ENCODE measurements around the gene NECAB2.

- TF ChIP-seq POLR2A (IDR thresholded peaks at IDR 0.05): no peak
- no peak for TF ChIP-seq CTCF (IDR thresholded peaks at IDR 0.05 in 4 of 5, conservative IDR thresholded peaks at IDR 0.05 in 1 of 5)
These were observed 33.4 kb upstream of the NECAB2 start for GRCh38 chr16:83934684-83934977.
